ENCODE measurements around the gene INSL4.

Gene INSL4

DNA sequence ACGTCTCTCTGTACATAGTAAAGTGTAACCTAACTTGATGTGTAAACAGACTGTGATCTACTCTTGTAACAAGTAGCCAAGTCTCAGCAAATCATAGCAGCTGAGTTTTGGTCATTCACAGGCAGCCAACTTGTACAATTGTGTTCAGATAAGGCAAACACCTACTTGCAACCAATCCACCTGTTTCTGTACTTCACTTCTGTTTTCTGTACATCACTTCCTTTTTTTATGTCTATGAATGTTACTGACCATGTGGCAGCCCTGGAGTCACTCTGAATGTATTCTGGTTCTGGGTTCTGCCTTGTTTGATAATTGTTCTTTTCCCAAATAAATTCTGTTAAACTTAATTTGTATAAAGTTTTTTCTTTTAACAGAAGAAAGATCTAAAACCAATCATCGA lies 47.3 kb downstream of the INSL4 start:
- Histone ChIP-seq H3K27me3 (replicated peaks; ENCODE audit: control insufficient read depth, insufficient read depth, low read length) (no peaks in the 10 kb centered on the region), H3K4me3 (replicated peaks; ENCODE audit: low read depth, low read length) (no peak overlapping the region), H3K36me3 (ENCODE audit: control insufficient read depth, insufficient read depth, low read length) (no peaks in the 10 kb centered on the region)
- TF ChIP-seq, protein P1, sequence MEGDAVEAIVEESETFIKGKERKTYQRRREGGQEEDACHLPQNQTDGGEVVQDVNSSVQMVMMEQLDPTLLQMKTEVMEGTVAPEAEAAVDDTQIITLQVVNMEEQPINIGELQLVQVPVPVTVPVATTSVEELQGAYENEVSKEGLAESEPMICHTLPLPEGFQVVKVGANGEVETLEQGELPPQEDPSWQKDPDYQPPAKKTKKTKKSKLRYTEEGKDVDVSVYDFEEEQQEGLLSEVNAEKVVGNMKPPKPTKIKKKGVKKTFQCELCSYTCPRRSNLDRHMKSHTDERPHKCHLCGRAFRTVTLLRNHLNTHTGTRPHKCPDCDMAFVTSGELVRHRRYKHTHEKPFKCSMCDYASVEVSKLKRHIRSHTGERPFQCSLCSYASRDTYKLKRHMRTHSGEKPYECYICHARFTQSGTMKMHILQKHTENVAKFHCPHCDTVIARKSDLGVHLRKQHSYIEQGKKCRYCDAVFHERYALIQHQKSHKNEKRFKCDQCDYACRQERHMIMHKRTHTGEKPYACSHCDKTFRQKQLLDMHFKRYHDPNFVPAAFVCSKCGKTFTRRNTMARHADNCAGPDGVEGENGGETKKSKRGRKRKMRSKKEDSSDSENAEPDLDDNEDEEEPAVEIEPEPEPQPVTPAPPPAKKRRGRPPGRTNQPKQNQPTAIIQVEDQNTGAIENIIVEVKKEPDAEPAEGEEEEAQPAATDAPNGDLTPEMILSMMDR (IDR thresholded peaks at IDR 0.05; ENCODE audit: insufficient read depth, low read length, poor library complexity, severe bottlenecking): no peak
- DNase-seq (ENCODE audit: extremely low read depth, insufficient read length): no peak
